Stimulated activated CD4-positive, alpha-beta T cell treated with anti-CD3 and anti-CD28 coated beads, Interleukin-12 subunit alpha, Interleukin-12 subunit beta, amount 100 ng/mL, for 24 hours (primary cell): ENCODE results near the gene ABAT.
"Not testable (repeated sequence)": the region's sequence is repeated elsewhere in the genome, so short reads cannot be mapped to it uniquely, and the experiment has no call there.

Experiments
- DNase-seq, 2 experiments: peaks; one replicate each; pipeline ENCODE4 v3.0.0-alpha.2; 2020; ENCODE audit warnings: low read depth in 2 of 2

The ABAT gene

GRCh38 chr16:8649829-8650554, 24.4 kb upstream of the ABAT start:
- no peak for DNase-seq

- DNase-seq, result not testable (repeated sequence)
These were observed 22.5 kb upstream of the ABAT start for GRCh38 chr16:8651958-8652357.

GRCh38 chr16:8655184-8655717, 19.2 kb upstream of the ABAT start:
- DNase-seq, result no peak

GRCh38 chr16:8656376-8656775, 18.0 kb upstream of the ABAT start:
- DNase-seq, result no peak

GRCh38 chr16:8660841-8661301, 13.5 kb upstream of the ABAT start:
- peak in 1 of 2 experiments; percentile 39 for DNase-seq

- DNase-seq, result no peak
These were observed 12.7 kb upstream of the ABAT start for GRCh38 chr16:8661703-8662102.

- DNase-seq, result no peak
These were observed 11.0 kb upstream of the ABAT start for GRCh38 chr16:8663192-8664089.

GRCh38 chr16:8665529-8665928, 8.9 kb upstream of the ABAT start:
- DNase-seq, result no peak

GRCh38 chr16:8667492-8667891, 6.9 kb upstream of the ABAT start:
- no peak for DNase-seq

- DNase-seq, result no peak
These were observed 6.3 kb upstream of the ABAT start for GRCh38 chr16:8668113-8668512.

GRCh38 chr16:8669481-8669880, 4.9 kb upstream of the ABAT start:
- DNase-seq, result no peak

- no peak for DNase-seq
These were observed 4.3 kb upstream of the ABAT start for GRCh38 chr16:8670014-8670560.

GRCh38 chr16:8673611-8674412, 605 bp upstream of the ABAT start:
- peak in 1 of 2 experiments; percentile 20 for DNase-seq

- DNase-seq, result peak; percentile 29 to 51
These were observed 1.1 kb downstream of the ABAT start for GRCh38 chr16:8675183-8676159.

GRCh38 chr16:8676160-8676547, 1.7 kb downstream of the ABAT start:
- no peak for DNase-seq

- no peak for DNase-seq
These were observed 2.4 kb downstream of the ABAT start for GRCh38 chr16:8676737-8677375.

GRCh38 chr16:8677481-8677880, 3.1 kb downstream of the ABAT start:
- DNase-seq, result no peak

- no peak for DNase-seq
These were observed 3.9 kb downstream of the ABAT start for GRCh38 chr16:8678068-8678927.

- no peak for DNase-seq
These were observed 4.7 kb downstream of the ABAT start for GRCh38 chr16:8679151-8679550.
